ENCODE measurements around the gene SEZ6. TPM values are rescaled to one million over a fixed set of nuclear protein-coding genes. Genes with fewer than 3 reads are reported as not detected.

SEZ6 gene
- total RNA-seq, 1 experiment from 2014 or later: not detected

Other genes starting within 250 kb of the SEZ6 start
- 1.4 and 2.6 TPM in 2 replicates for gene FAM222B, start 163.2 kb downstream of the SEZ6 start, total RNA-seq (2014; rRNA removed; shearing (Covaris generic); ENCODE audit: low replicate concordance)
- gene ERAL1, start 151.0 kb downstream of the SEZ6 start, total RNA-seq (2014; rRNA removed; shearing (Covaris generic); ENCODE audit: low replicate concordance): 53.5 and 59.9 TPM in 2 replicates
- 121 and 133 TPM in 2 replicates for gene FLOT2, start 108.3 kb downstream of the SEZ6 start, total RNA-seq (2014; rRNA removed; shearing (Covaris generic); ENCODE audit: low replicate concordance)
- 36.2 and 50.4 TPM in 2 replicates for gene DHRS13, start 103.0 kb downstream of the SEZ6 start, total RNA-seq (2014; rRNA removed; shearing (Covaris generic); ENCODE audit: low replicate concordance)
- gene PHF12, start 54.5 kb downstream of the SEZ6 start, total RNA-seq (2014; rRNA removed; shearing (Covaris generic); ENCODE audit: low replicate concordance): 10.6 and 19.2 TPM in 2 replicates
- 1.6 and 10.5 TPM in 2 replicates for gene PIPOX, start 37.1 kb upstream of the SEZ6 start, total RNA-seq (2014; rRNA removed; shearing (Covaris generic); ENCODE audit: low replicate concordance)
- gene MYO18A, start 174.4 kb upstream of the SEZ6 start, total RNA-seq (2014; rRNA removed; shearing (Covaris generic); ENCODE audit: low replicate concordance): 10.6 and 13.3 TPM in 2 replicates
- gene CRYBA1, start 240.8 kb upstream of the SEZ6 start, total RNA-seq (2014; rRNA removed; shearing (Covaris generic); ENCODE audit: low replicate concordance): not detected in 2 replicates

Measured in Caki2 (cell line).